ENCODE results near the gene SCIN. TPM values are rescaled to one million over a fixed set of nuclear protein-coding genes. Genes with fewer than 3 reads are reported as not detected.
"Not testable (repeated sequence)": the region's sequence is repeated elsewhere in the genome, so short reads cannot be mapped to it uniquely, and the experiment has no call there.

The SCIN gene
- total RNA-seq, 2 donors from 2014 or later = 0.29 to 0.79 TPM

- intact Hi-C loops (cut with DNase I) = no loop called here
- DNase-seq (ENCODE audit: low spot score) = no peak
Observed at GRCh38 chr7:12640299-12641096, 70.0 kb downstream of the SCIN start.

DNA sequence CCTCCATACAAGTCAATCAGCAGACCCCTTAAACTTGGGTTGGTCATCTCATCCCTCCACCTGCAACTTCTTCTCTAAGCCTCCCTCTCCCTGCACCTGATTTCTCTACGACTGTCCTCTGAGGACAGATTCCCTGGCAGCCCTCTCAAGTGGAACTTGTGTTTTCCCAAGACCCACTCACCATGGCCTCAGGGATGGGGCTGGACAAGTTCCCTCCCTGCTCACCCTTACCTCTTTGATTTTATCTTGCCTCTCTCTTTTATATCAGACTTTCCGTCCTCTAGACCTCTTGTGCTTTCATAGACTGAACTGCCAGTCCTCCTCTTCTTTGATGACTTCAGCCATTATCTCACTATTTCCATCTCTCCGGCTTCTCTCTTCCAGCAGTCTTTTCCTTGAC is 70.7 kb downstream of the SCIN start:
- DNase-seq (ENCODE audit: low spot score) = no peak
- intact Hi-C loops (cut with DNase I) = no loop called here

- DNase-seq (ENCODE audit: low spot score) = no peak
- intact Hi-C loops (cut with DNase I) = no loop called here
Observed at GRCh38 chr7:12642508-12642907, 72.0 kb downstream of the SCIN start.

- DNase-seq (ENCODE audit: low spot score) = no peak
- intact Hi-C loops (cut with DNase I) = no loop called here
Observed at GRCh38 chr7:12643001-12643643, 72.6 kb downstream of the SCIN start.

DNA sequence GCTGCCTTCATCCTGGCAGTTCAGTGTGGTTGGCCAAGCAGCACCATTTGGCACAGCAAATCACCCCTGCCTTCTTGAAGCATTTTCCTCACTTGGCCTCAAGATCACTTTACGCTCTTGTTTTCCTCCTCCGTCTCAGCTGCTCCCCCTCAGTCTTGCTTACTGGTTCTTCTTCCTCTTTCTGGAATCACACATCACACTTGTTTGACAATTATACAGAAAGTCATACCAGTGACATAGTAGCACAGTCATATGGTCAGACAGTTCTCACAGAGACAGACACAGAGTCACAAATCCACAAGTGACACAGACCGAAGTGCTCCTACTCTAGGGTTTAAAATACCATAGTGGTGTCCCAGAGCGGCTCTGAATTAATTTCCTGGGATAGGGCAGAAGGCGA is 73.1 kb downstream of the SCIN start:
- intact Hi-C loops (cut with DNase I) = no loop called here

DNA sequence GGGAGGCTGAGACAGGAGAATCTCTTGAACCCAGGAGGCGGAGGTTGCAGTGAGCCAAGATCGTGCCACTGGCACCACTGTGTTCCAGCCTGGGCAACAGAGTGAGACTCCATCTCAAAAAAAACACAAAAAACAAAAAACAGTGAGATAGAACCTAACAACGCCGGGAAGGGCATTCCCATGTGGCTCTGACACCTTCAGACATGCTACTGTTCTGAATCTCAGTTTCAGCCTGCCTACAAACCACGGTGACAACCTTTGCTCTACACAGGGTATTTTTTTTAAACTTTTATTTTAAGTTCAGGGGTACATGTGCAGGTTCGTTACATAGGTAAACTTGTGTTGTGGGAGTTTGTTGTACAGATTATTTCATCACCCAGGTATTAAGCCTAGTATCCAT is 74.7 kb downstream of the SCIN start:
- DNase-seq (ENCODE audit: low spot score); intact Hi-C loops (cut with DNase I): not testable (repeated sequence)

More for the DNA sequence above, 73.1 kb downstream of the SCIN start:
- DNase-seq (ENCODE audit: low spot score) = no peak

GRCh38 chr7:12646139-12646538 is 75.6 kb downstream of the SCIN start:
- intact Hi-C loops (cut with DNase I) = no loop called here
- DNase-seq (ENCODE audit: low spot score) = no peak

- no peak for DNase-seq (ENCODE audit: low spot score)
- intact Hi-C loops (cut with DNase I) = no loop called here
Observed at GRCh38 chr7:12647364-12648219, 77.1 kb downstream of the SCIN start.

DNA sequence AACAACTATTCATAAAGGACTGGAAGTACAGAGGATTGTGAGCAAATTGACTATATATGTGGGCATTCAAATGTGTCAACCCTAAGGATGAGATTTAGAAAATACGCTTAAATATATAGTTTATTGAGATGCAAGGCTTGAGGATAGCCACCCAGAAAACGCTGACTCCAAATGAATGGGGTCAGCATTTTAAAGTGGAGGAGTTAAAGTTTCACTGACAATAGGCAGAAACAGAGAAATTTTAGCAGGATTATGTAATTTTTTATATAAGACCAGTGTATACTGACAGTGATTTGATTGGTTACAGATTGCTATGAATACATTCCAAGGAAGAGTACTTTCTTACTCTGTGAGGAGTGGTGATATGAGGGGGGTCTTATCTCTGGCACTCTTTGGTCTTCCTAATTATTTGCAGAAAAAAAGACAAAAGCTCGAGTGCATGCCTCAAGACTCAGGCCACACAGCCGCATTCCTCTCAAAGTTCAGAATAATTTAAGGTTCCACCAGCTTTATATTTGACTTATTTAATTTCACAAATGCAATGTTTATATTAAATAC is 78.3 kb downstream of the SCIN start:
- DNase-seq (ENCODE audit: low spot score) = no peak
- intact Hi-C loops (cut with DNase I) = no loop called here

DNA sequence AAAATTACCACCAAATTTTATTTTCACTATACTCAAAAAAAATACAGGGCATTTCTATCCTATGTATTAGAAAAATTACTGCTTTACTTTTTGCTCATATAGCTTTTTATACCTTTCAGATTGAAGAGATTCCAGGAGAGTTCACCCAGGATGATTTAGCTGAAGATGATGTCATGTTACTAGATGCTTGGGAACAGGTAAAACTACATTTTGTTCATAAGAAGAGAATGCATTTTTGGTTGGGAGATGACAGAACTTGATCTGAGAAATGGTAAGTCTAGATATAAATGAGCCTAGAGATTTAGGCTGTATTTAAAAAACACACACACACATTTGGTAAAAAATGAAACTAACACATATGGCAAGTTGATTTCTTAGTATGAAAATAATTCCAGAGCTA is 78.8 kb downstream of the SCIN start:
- intact Hi-C loops (cut with DNase I) = no loop called here
- DNase-seq (ENCODE audit: low spot score) = no peak

GRCh38 chr7:12650080-12650479 is 79.6 kb downstream of the SCIN start:
- intact Hi-C loops (cut with DNase I) = no loop called here

GRCh38 chr7:12653110-12653509 is 82.6 kb downstream of the SCIN start:
- intact Hi-C loops (cut with DNase I) = no loop called here
- DNase-seq (ENCODE audit: low spot score) = no peak

More at GRCh38 chr7:12650080-12650479, 79.6 kb downstream of the SCIN start:
- no peak for DNase-seq (ENCODE audit: low spot score)

DNA sequence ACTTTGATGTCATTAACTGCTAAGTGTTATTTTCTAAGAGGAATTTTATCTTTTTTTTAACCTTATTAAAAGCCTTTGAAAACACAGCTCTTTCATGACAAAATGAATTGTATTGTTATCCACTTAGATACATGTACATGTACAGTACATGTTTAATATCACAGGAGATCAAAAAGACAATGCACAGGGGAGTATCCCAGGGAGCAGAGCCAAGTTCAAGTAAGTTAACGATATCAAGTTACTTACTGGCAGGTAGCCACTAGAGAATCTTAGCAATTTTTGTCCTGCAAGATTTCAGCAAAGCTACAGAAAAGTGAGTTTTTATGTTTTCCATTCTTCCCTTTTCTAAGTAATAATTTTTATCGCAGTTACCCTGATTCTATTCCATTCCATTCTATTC is 83.0 kb downstream of the SCIN start:
- intact Hi-C loops (cut with DNase I) = no loop called here

DNA sequence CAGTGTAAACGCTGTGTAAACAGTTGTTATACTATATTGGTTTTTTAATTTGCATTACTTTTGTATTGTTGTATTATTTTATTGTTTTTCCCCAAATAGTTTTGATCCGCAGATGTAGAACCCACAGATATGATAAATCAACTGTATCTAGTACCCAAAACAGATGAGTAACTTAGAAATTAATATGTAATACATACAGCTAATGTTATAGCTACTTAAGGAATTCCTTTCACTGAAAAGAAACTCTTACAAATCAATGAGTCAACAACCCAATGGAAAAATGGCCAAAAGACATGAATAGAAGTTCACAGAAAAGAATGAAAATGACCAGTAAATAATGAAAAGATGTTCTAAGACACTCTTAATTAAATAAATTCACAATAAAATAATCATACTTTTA is 84.6 kb downstream of the SCIN start:
- intact Hi-C loops (cut with DNase I) = no loop called here

More for the DNA sequence above, 83.0 kb downstream of the SCIN start:
- DNase-seq (ENCODE audit: low spot score) = no peak

DNA sequence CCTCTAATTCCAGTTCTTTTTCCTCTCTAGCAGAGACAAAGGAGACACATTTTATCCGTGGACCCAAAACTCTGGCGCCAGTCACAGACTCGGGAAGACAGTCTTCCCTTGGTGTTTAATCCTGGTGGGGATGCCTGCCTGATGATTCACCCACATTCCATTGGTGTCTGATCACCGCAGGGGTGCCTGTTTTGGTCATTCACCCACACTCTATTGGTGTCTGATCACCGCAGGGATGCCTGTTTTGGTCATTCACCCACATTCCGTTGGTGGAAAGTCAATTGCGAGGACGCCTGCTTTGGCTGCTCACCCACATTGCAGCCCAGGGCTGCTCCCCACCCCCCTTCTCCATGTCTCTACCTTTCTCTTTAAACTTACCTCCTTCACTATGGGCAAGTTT is 89.9 kb downstream of the SCIN start:
- intact Hi-C loops (cut with DNase I) = not testable (repeated sequence)

More for the DNA sequence above, 84.6 kb downstream of the SCIN start:
- DNase-seq (ENCODE audit: low spot score) = no peak

DNA sequence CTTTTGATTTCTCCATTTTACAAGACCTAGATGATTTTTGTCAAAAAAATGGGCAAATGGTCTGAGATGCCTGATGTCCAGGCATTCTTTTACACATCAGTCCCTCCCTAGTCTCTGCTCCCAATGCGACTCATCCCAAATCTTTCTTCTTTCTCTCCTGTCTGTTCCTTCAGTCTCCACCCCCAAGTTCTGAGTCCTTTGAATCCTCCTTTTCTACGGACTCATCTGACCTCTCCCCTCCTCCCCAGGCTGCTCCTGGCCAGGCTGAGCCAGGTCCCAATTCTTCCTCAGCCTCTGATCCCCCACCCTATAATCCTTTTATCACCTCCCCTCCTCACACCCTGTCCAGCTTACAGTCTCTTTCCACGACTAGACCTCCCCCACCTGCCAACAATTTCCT is 90.5 kb downstream of the SCIN start:
- intact Hi-C loops (cut with DNase I); DNase-seq (ENCODE audit: low spot score): not testable (repeated sequence)

More for the DNA sequence above, 89.9 kb downstream of the SCIN start:
- DNase-seq (ENCODE audit: low spot score) = not testable (repeated sequence)

DNA sequence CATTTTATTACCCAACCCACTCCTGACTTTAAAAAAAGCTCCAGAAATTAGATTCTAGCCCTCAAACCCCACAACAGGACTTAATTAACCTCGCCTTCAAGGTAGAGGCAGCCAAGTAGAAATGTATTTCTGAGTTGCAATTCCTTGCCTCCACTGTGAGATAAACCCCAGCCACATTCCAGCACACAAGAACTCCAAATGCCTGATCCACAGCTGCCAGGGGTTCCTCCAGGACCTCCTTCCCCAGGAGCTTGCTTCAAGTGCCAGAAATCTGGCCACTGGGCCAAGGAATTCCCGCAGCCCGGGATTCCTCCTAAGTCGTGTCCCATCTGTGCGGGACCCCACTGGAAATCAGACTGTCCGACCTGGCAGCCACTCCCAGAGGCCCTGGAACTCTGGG is 91.1 kb downstream of the SCIN start:
- no peak for DNase-seq (ENCODE audit: low spot score)
- intact Hi-C loops (cut with DNase I) = no loop called here

GRCh38 chr7:12670000-12670729 is 99.6 kb downstream of the SCIN start:
- intact Hi-C loops (cut with DNase I) = no loop called here
- no peak for DNase-seq (ENCODE audit: low spot score)
